Tibial nerve (tissue), 4 donors: Measurements from ENCODE around the gene CBY1. TPM values are rescaled to one million over a fixed set of nuclear protein-coding genes. Genes with fewer than 3 reads are reported as not detected.
A peak's percentile ranks its signal among the peaks of the same experiment; 100 is the strongest.

Experiments
- DNase-seq, 2 donors: peaks; one replicate each; pipeline ENCODE4 v3.0.0-alpha.2; 2019; ENCODE audit warnings: low spot score in 2 of 2
- H3K27ac ChIP-seq, 4 donors: fragments of 200-600 bp; sonication (generic) in 3 of 4; one replicate each; pipeline ENCODE4 v1.5.1; 2017 to 2019; ENCODE audit warnings: mild to moderate bottlenecking in 1 of 4
- H3K27me3 ChIP-seq, 2 donors: fragments of 200-600 bp; sonication (generic) in 1 of 2; one replicate each; pipeline versions ENCODE4 v1.5.1 to v1.6.0; 2017 to 2019
- H3K36me3 ChIP-seq, 3 donors: fragments of 200-600 bp; sonication (generic); one replicate each; pipeline ENCODE4 v1.5.1; 2018 to 2019
- H3K4me1 ChIP-seq, 4 donors: fragments of 200-600 bp; sonication (generic) in 3 of 4; one replicate each; pipeline ENCODE4 v1.5.1; 2017 to 2019
- H3K4me3 ChIP-seq, 4 donors: fragments of 200-600 bp; sonication (generic) in 3 of 4; one replicate each; pipeline ENCODE4 v1.5.1; 2017 to 2019; ENCODE audit warnings: mild to moderate bottlenecking in 1 of 4, moderate library complexity in 1 of 4
- H3K9me3 ChIP-seq, 4 donors: fragments of 200-600 bp; sonication (generic) in 3 of 4; one replicate each; pipeline ENCODE4 v1.5.1; 2017 to 2019
- CTCF ChIP-seq, 5 experiments: fragments of 200-600 bp in 3 of 5; fragments of 450-650 bp in 2 of 5; sonication (generic) in 3 of 5; IDR thresholded peaks; one replicate each; pipeline ENCODE4 v1.5.1; 2016 to 2019; ENCODE audit warnings: antibody characterized with exemption in 5 of 5, mild to moderate bottlenecking in 3 of 5, moderate library complexity in 2 of 5
- EP300 ChIP-seq, 2 donors: sonication (generic); formaldehyde crosslinking; IDR thresholded peaks; one replicate each; pipeline ENCODE4 v1.6.1; 2017; ENCODE audit warnings: antibody characterized with exemption in 2 of 2, mild to moderate bottlenecking in 1 of 2
- POLR2A ChIP-seq, 2 donors: fragments of 450-650 bp; IDR thresholded peaks; one replicate each; pipeline ENCODE4 v1.6.1; 2017; ENCODE audit warnings: antibody characterized with exemption in 2 of 2, mild to moderate bottlenecking in 2 of 2, moderate library complexity in 2 of 2
- WGBS, 2 donors: methylation state at CpG; one replicate each; pipeline ENCODE4 v1.1.5; 2018; 5-methylcytosine and 5-hydroxymethylcytosine counted together
- total RNA-seq, 4 donors: library from RNA; depleted of rRNA; stranded (reverse); fragments of >200 nt; gene quantifications; one replicate each; pipeline ENCODE4 v1.1.0, GENCODE V29; 2016

Gene CBY1
- total RNA-seq, 4 donors from 2014 or later, result 13.5 to 24.3 (median 17.8) TPM

- TF ChIP-seq EP300 (IDR thresholded peaks at IDR 0.05) (no peak), POLR2A (IDR thresholded peaks at IDR 0.05) (no peak), CTCF (IDR thresholded peaks at IDR 0.05) (no peak)
- Histone ChIP-seq H3K27ac (no peak overlapping the region), H3K27me3 (no peaks in the 10 kb centered on the region), H3K9me3 (no peaks in the 10 kb centered on the region), H3K4me1 (peaks cover 0 to 19% (median 2%) of the 10 kb centered on the region in 4 donors), H3K36me3 (no peaks in the 10 kb centered on the region), H3K4me3 (no peak overlapping the region)
- DNase-seq, result no peak
Measured at GRCh38 chr22:38652859-38653258, 3.6 kb upstream of the CBY1 start.

- DNase-seq, result no peak
- H3K4me1 ChIP-seq, result peaks cover 0 to 27% (median 2%) of the 10 kb centered on the region in 4 donors
- no peaks in the 10 kb centered on the region for H3K27me3 ChIP-seq
- no peaks in the 10 kb centered on the region for H3K9me3 ChIP-seq
- no peaks in the 10 kb centered on the region for H3K36me3 ChIP-seq
- H3K27ac ChIP-seq, result no peak overlapping the region
- H3K4me3 ChIP-seq, result no peak overlapping the region
- TF ChIP-seq POLR2A (IDR thresholded peaks at IDR 0.05) (no peak), CTCF (IDR thresholded peaks at IDR 0.05) (no peak), EP300 (IDR thresholded peaks at IDR 0.05) (no peak)
- WGBS, 2 donors, result 93 to 97% methylated on average over 8 of the region's 8 CpGs
Measured at GRCh38 chr22:38653741-38654140, 2.7 kb upstream of the CBY1 start.

- H3K4me3 ChIP-seq, result peak overlapping the region; percentile 59 to 98 (median 84)
- no peaks in the 10 kb centered on the region for H3K9me3 ChIP-seq
- H3K4me1 ChIP-seq, result peaks cover 0 to 28% (median 2%) of the 10 kb centered on the region in 4 donors
- H3K27ac ChIP-seq, result peak overlapping the region; percentile 77 to 98 (median 87)
- TF ChIP-seq CTCF (IDR thresholded peaks at IDR 0.05), result no peak
- no peak for TF ChIP-seq EP300 (IDR thresholded peaks at IDR 0.05)
- TF ChIP-seq POLR2A (IDR thresholded peaks at IDR 0.05), result no peak
- WGBS, 2 donors, result 7 to 9% methylated on average over 13 to 18 of the region's 22 CpGs
- DNase-seq, result no peak
- no peaks in the 10 kb centered on the region for H3K27me3 ChIP-seq
- H3K36me3 ChIP-seq, result peaks cover 0 to 4% (median under 1%) of the 10 kb centered on the region in 3 donors
Measured at GRCh38 chr22:38655519-38656255, 751 bp upstream of the CBY1 start.

- Histone ChIP-seq H3K9me3 (no peaks in the 10 kb centered on the region), H3K27ac (peak overlapping the region; percentile 77 to 98 (median 87)), H3K4me1 (peaks cover 0 to 28% (median 2%) of the 10 kb centered on the region in 4 donors), H3K4me3 (peak overlapping the region; percentile 59 to 98 (median 84)), H3K36me3 (peaks cover 0 to 18% (median 2%) of the 10 kb centered on the region in 3 donors), H3K27me3 (no peaks in the 10 kb centered on the region)
- 8 to 14% methylated on average over 15 to 16 of the region's 16 CpGs for WGBS, 2 donors
- no peak for DNase-seq
- no peak for TF ChIP-seq EP300 (IDR thresholded peaks at IDR 0.05)
- TF ChIP-seq CTCF (IDR thresholded peaks at IDR 0.05), result no peak
- no peak for TF ChIP-seq POLR2A (IDR thresholded peaks at IDR 0.05)
Measured at GRCh38 chr22:38657045-38657909, 839 bp downstream of the CBY1 start.

GRCh38 chr22:38674888-38675287 is 18.4 kb downstream of the CBY1 start:
- H3K27me3 ChIP-seq, result no peaks in the 10 kb centered on the region
- H3K4me3 ChIP-seq, result no peak overlapping the region
- H3K9me3 ChIP-seq, result no peaks in the 10 kb centered on the region
- H3K36me3 ChIP-seq, result peaks cover 0 to 41% (median 15%) of the 10 kb centered on the region in 3 donors
- H3K27ac ChIP-seq, result peak overlapping the region in 1 of 4 donors; percentile 20
- no peaks in the 10 kb centered on the region for H3K4me1 ChIP-seq
- TF ChIP-seq EP300 (IDR thresholded peaks at IDR 0.05), result no peak
- no peak for TF ChIP-seq CTCF (IDR thresholded peaks at IDR 0.05)
- no peak for TF ChIP-seq POLR2A (IDR thresholded peaks at IDR 0.05)
- no peak for DNase-seq
- 66 to 75% methylated on average over 5 of the region's 5 CpGs for WGBS, 2 donors
